Chondrocyte (in vitro differentiated cells): ENCODE measurements around the gene FUT9. TPM values are rescaled to one million over a fixed set of nuclear protein-coding genes. Genes with fewer than 3 reads are reported as not detected.
"Not testable (repeated sequence)": the region's sequence is repeated elsewhere in the genome, so short reads cannot be mapped to it uniquely, and the experiment has no call there.

Experiments
- DNase-seq: peaks from one replicate; pipeline ENCODE4 v3.0.0; 2021; ENCODE audit warnings: mixed read lengths, low spot score
- H3K27ac Mint-ChIP-seq: one replicate; pipeline ENCODE4 v1.8.0; 2021; ENCODE audit warnings: mild to moderate bottlenecking, moderate library complexity, mixed read lengths; ENCODE audit not compliant: unreplicated experiment
- H3K27me3 Mint-ChIP-seq: 2 replicates; pipeline ENCODE4 v1.8.0; 2021; ENCODE audit warnings: low read depth, mixed read lengths
- H3K36me3 Mint-ChIP-seq: 2 replicates; pipeline ENCODE4 v1.8.0; 2021; ENCODE audit warnings: low read depth, mixed read lengths
- H3K4me1 Mint-ChIP-seq: 2 replicates; pipeline ENCODE4 v1.8.0; 2021; ENCODE audit warnings: low read depth, mild to moderate bottlenecking, mixed read lengths
- H3K4me3 Mint-ChIP-seq: one replicate; pipeline ENCODE4 v1.8.0; 2021; ENCODE audit warnings: mild to moderate bottlenecking, moderate library complexity, mixed read lengths; ENCODE audit not compliant: unreplicated experiment
- H3K9me3 Mint-ChIP-seq: 2 replicates; pipeline ENCODE4 v1.8.0; 2021; ENCODE audit warnings: low read depth, mixed read lengths
- CTCF ChIP-seq: fragments of 200-600 bp; sonication (generic); IDR thresholded peaks from 2 replicates; pipeline ENCODE4 v1.5.0; 2021; ENCODE audit warnings: antibody characterized with exemption, mild to moderate bottlenecking, moderate library complexity
- total RNA-seq: library from RNA; stranded (reverse); gene quantifications from 3 replicates; pipeline ENCODE4 v1.2.1, GENCODE V29; 2021

FUT9 gene
- total RNA-seq, 1 donor from 2014 or later: not detected

DNA sequence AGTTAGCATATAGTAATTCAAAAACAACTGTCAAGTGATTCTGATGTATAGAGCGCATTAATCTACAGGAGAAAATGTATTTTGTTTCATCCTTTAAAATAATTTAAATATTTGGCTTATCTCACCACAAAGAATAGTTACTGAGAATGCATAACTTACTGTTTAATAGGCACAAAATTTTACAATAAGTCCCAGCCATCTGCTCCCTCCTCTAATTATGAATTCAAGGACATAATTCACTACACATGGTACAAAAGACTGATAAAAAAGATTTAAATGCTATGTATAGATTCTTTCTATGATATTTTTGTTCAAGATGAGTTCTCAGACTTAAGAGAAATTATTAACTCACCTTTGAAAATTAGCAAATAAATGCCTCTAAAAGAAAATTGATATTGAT is 242.0 kb downstream of the FUT9 start:
- TF ChIP-seq CTCF: no peak
- Mint-ChIP-seq H3K4me1 (no peaks in the 10 kb centered on the region), H3K27me3 (peaks cover 1% of the 10 kb centered on the region), H3K4me3 (no peak overlapping the region), H3K9me3 (peaks cover 13% of the 10 kb centered on the region), H3K27ac (no peak overlapping the region), H3K36me3 (no peaks in the 10 kb centered on the region)
- DNase-seq: no peak

GRCh38 chr6:96260787-96261430 is 245.1 kb downstream of the FUT9 start:
- DNase-seq, H3K4me3 Mint-ChIP-seq, H3K36me3 Mint-ChIP-seq: not testable (repeated sequence)

More at GRCh38 chr6:96260787-96261430, 245.1 kb downstream of the FUT9 start:
- not testable (repeated sequence) for H3K9me3 Mint-ChIP-seq, H3K27me3 Mint-ChIP-seq, H3K27ac Mint-ChIP-seq, H3K4me1 Mint-ChIP-seq
